ENCODE measurements around the gene OR7C1. TPM values are rescaled to one million over a fixed set of nuclear protein-coding genes. Genes with fewer than 3 reads are reported as not detected.

OR7C1 gene
- total and polyA plus RNA-seq, 2 of the 8 experiments (the other 6 are each of a cell fraction or from before 2014, with no cell fraction given) = not detected

- Histone ChIP-seq H4K91ac (replicated peaks; ENCODE audit: insufficient read length, low read length) (no peak overlapping the region), H2BK15ac (ENCODE audit: low read length) (no peak overlapping the region), H3K36me3 (ENCODE audit: control insufficient read depth in 2 of 4, insufficient read depth in 4 of 4, low read length in 3 of 4) (peaks cover 0 to 9% (median 4%) of the 10 kb centered on the region in 4 experiments; a peak in 1 of 8 replicates), H3K23me2 (ENCODE audit: low read depth, low read length) (peaks cover 5% of the 10 kb centered on the region; the same call in 1 of the 2 replicates), H3K79me2 (ENCODE audit: control insufficient read depth in 1 of 2, insufficient read depth in 2 of 2, low read length in 2 of 2) (no peaks in the 10 kb centered on the region), H2BK120ac (replicated peaks; ENCODE audit: low read depth, low read length) (no peak overlapping the region), H3K4me2 (ENCODE audit: insufficient read depth in 1 of 2, low read depth in 2 of 2, low read length in 2 of 2) (no peak overlapping the region), H3K27ac (ENCODE audit: low read depth, low read length) (no peak overlapping the region), H3K23ac (ENCODE audit: insufficient read length) (no peak overlapping the region), H3K14ac (ENCODE audit: insufficient read length) (no peak overlapping the region), H3K4ac (replicated peaks; ENCODE audit: insufficient read length, low read depth, low read length) (no peak overlapping the region), H3K79me1 (ENCODE audit: low read depth, low read length) (no peaks in the 10 kb centered on the region), H3K27me3 (replicated peaks in 1 of 4; ENCODE audit: control insufficient read depth in 3 of 4, extremely low read depth in 1 of 4, insufficient read depth in 3 of 4, low read length in 3 of 4) (no peaks in the 10 kb centered on the region; a peak in 1 of 7 replicates), H2AFZ (ENCODE audit: low read length) (no peak overlapping the region), H2BK5ac (ENCODE audit: low read depth, low read length) (no peak overlapping the region), H2BK12ac (ENCODE audit: low read depth, low read length) (no peak overlapping the region), H4K5ac (ENCODE audit: insufficient read length, low read depth, low read length) (no peak overlapping the region), H3K18ac (ENCODE audit: extremely low read depth, low read length) (no peak overlapping the region), H3K9me3 (ENCODE audit: insufficient read depth in 2 of 2, low read depth in 1 of 2, low read length in 1 of 2) (no peaks in the 10 kb centered on the region), H2AK5ac (ENCODE audit: low read depth, low read length) (no peak overlapping the region), H4K8ac (ENCODE audit: extremely low read depth, insufficient read depth, low read length) (no peak overlapping the region), H3K56ac (replicated peaks; ENCODE audit: insufficient read length, low read depth, low read length) (no peak overlapping the region), H3K4me1 (replicated peaks in 1 of 4; ENCODE audit: control insufficient read depth in 3 of 4, insufficient read depth in 4 of 4, low read length in 3 of 4) (no peaks in the 10 kb centered on the region; a peak in 1 of 7 replicates), H3K4me3 (ENCODE audit: extremely low read depth in 1 of 4, insufficient read depth in 2 of 4, low read depth in 3 of 4, low read length in 4 of 4) (no peak overlapping the region), H3K9ac (replicated peaks in 1 of 4; ENCODE audit: extremely low read depth in 1 of 4, low read depth in 3 of 4, low read length in 3 of 4) (no peak overlapping the region), H2BK20ac (ENCODE audit: low read length) (no peak overlapping the region), H4K20me1 (replicated peaks in 1 of 2; ENCODE audit: control insufficient read depth in 1 of 2, insufficient read depth in 2 of 2, low read length in 2 of 2) (peaks cover 0 to 2% of the 10 kb centered on the region in 2 experiments)
- 88% methylated on average over 11 of the region's 11 CpGs; no CpG with 5 or more reads in 1 of the 2 experiments for WGBS, 2 experiments (ENCODE audit: extremely low coverage in 1 of 2, insufficient coverage in 1 of 2, insufficient read length in 1 of 2, insufficient replicate concordance in 2 of 2, low coverage in 1 of 2, low lambda C conversion rate in 2 of 2, missing lambda C conversion rate in 1 of 2)
- FAIRE-seq (no peak), DNase-seq (ENCODE audit: low read depth in 1 of 2, low spot score in 2 of 2) (peak in 1 of 2 experiments; percentile 23)
- ChIA-PET POLR2A (ENCODE audit: partially characterized antibody) (interaction anchor here (1.9 kb wide), 1 partner anchor 10 kb away, joined by 5 read pairs; no protein-coding TSS in a partner anchor), CTCF (ENCODE audit: partially characterized antibody) (interaction anchor here (1.4 kb wide), 1 partner anchor 15 kb away, joined by 3 read pairs; no protein-coding TSS in a partner anchor)
- no peak for TF ChIP-seq E2F6 (IDR thresholded peaks at IDR 0.05)
- no peak for TF ChIP-seq TCF12 (IDR thresholded peaks at IDR 0.05; ENCODE audit: low read depth, low read length)
- TF ChIP-seq POLR2AphosphoS5 (IDR thresholded peaks at IDR 0.05; ENCODE audit: low read depth, low read length) = no peak
- TF ChIP-seq KDM5A (IDR thresholded peaks at IDR 0.05; ENCODE audit: low read length) = no peak
- TF ChIP-seq MAX (IDR thresholded peaks at IDR 0.05) = no peak
- no peak for TF ChIP-seq SUZ12 (IDR thresholded peaks at IDR 0.05; ENCODE audit: low read length)
- TF ChIP-seq CBX8 (IDR thresholded peaks at IDR 0.05; ENCODE audit: borderline replicate concordance, low read depth, low read length) = no peak
- no peak for TF ChIP-seq HDAC2 (IDR thresholded peaks at IDR 0.05; ENCODE audit: borderline replicate concordance in 1 of 2, low read depth in 2 of 2, low read length in 2 of 2)
- TF ChIP-seq EP300 (IDR thresholded peaks at IDR 0.05; ENCODE audit: borderline replicate concordance in 1 of 2, low read depth in 2 of 2, low read length in 2 of 2) = no peak
- no peak for TF ChIP-seq SAP30 (IDR thresholded peaks at IDR 0.05; ENCODE audit: insufficient read depth, insufficient replicate concordance, low read length)
These were observed 63.8 kb downstream of the OR7C1 start for GRCh38 chr19:14770944-14771839.

Data from H1 (cell line).